GM19193 (cell line): Measurements from ENCODE around the gene FMNL2.

Experiments
- POLR2A ChIP-seq: IDR thresholded peaks from 4 replicates; pipeline ENCODE4 v1.6.1; 2011; ENCODE audit not compliant: insufficient read depth, insufficient read length; ENCODE audit errors: extremely low read depth

FMNL2 gene

GRCh38 chr2:152594792-152595191 is 259.8 kb downstream of the FMNL2 start:
- TF ChIP-seq POLR2A, result no peak

GRCh38 chr2:152598975-152599759 is 264.2 kb downstream of the FMNL2 start:
- TF ChIP-seq POLR2A, result no peak

- TF ChIP-seq POLR2A, result no peak
Measured at GRCh38 chr2:152600051-152600657, 265.2 kb downstream of the FMNL2 start.

- no peak for TF ChIP-seq POLR2A
Measured at GRCh38 chr2:152600697-152601096, 265.7 kb downstream of the FMNL2 start.

GRCh38 chr2:152602750-152603149 is 267.8 kb downstream of the FMNL2 start:
- no peak for TF ChIP-seq POLR2A

- no peak for TF ChIP-seq POLR2A
Measured at GRCh38 chr2:152603166-152603565, 268.2 kb downstream of the FMNL2 start.

- no peak for TF ChIP-seq POLR2A
Measured at GRCh38 chr2:152606081-152606480, 271.1 kb downstream of the FMNL2 start.

- no peak for TF ChIP-seq POLR2A
Measured at GRCh38 chr2:152606941-152607340, 272.0 kb downstream of the FMNL2 start.

- no peak for TF ChIP-seq POLR2A
Measured at GRCh38 chr2:152607793-152608300, 272.9 kb downstream of the FMNL2 start.

GRCh38 chr2:152609154-152609553 is 274.2 kb downstream of the FMNL2 start:
- no peak for TF ChIP-seq POLR2A

- TF ChIP-seq POLR2A, result no peak
Measured at GRCh38 chr2:152609699-152610098, 274.7 kb downstream of the FMNL2 start.

GRCh38 chr2:152611458-152612231 is 276.7 kb downstream of the FMNL2 start:
- no peak for TF ChIP-seq POLR2A

GRCh38 chr2:152613235-152613634 is 278.3 kb downstream of the FMNL2 start:
- no peak for TF ChIP-seq POLR2A

GRCh38 chr2:152615177-152615576 is 280.2 kb downstream of the FMNL2 start:
- TF ChIP-seq POLR2A, result no peak

- no peak for TF ChIP-seq POLR2A
Measured at GRCh38 chr2:152617456-152618192, 282.6 kb downstream of the FMNL2 start.
